Vein endothelial cell (primary cell): ENCODE data around the gene XXYLT1. TPM values are rescaled to one million over a fixed set of nuclear protein-coding genes. Genes with fewer than 3 reads are reported as not detected.

Experiments used
- small RNA-seq: library from RNA; depleted of rRNA; stranded (forward); fragments of <200 nt; gene quantifications from one replicate; pipeline ENCODE3, GENCODE V24; 2012
- total RNA-seq: library from RNA; depleted of rRNA; stranded (reverse); fragments of >200 nt; gene quantifications from 2 replicates; pipeline ENCODE4 v1.2.3, GENCODE V29; 2012

Gene XXYLT1, protein sequence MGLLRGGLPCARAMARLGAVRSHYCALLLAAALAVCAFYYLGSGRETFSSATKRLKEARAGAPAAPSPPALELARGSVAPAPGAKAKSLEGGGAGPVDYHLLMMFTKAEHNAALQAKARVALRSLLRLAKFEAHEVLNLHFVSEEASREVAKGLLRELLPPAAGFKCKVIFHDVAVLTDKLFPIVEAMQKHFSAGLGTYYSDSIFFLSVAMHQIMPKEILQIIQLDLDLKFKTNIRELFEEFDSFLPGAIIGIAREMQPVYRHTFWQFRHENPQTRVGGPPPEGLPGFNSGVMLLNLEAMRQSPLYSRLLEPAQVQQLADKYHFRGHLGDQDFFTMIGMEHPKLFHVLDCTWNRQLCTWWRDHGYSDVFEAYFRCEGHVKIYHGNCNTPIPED
- 53.9 and 59.7 TPM in 2 replicates for total RNA-seq

DNA sequence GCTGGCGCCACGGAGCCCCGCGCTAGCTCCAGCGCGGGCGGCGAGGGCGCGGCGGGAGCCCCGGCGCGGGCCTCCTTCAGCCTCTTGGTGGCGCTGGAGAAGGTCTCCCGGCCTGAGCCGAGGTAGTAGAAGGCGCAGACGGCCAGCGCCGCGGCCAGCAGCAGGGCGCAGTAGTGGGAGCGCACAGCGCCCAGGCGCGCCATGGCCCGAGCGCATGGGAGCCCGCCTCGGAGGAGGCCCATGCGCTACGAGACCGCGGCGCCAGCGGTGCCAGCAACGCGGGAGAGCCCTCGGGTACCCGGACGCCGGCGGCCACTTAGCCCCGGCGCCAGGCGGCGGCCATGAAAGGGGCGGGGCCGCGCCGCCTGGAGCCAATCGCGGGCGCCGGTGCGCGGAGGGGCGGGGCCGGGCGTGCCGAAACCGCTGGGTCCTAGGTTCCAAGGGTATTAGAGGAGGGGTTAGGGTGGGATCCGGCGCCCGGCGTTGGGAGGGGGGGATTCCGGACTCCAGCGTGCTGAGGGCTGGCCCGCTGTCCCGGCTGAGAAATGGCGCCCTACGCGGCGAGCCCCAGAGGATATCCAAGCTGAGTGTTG is at the start of gene XXYLT1:
XXYLT1 (minus strand) TSS at position 343 of the 593 bp plus-strand sequence; CDS start at position 242, 101 bp downstream.

Small RNA genes within 50 kb of the gene (small RNA-seq; reads per million reads assigned to genes)
- gene MIR3137 (not detected), gene RN7SL36P (not detected), gene RNU6-25P (not detected)

Other genes starting within 250 kb of the XXYLT1 start
- 50.3 and 72.4 TPM in 2 replicates for gene ACAP2, start 171.9 kb upstream of the XXYLT1 start, total RNA-seq